ACC112 (cell line): ENCODE results near the gene DIDO1.
"Not testable (repeated sequence)": the region's sequence is repeated elsewhere in the genome, so short reads cannot be mapped to it uniquely, and the experiment has no call there.

Source experiments
- H2AFZ ChIP-seq: fragments of 200-600 bp; sonication (generic); one replicate; pipeline ENCODE4 v1.6.0; 2017; ENCODE audit warnings: antibody characterized with exemption, low read length; ENCODE audit not compliant: unreplicated experiment
- H3K27ac ChIP-seq: fragments of 200-600 bp; sonication (generic); 2 replicates; pipeline ENCODE4 v1.5.1; 2014; ENCODE audit warnings: low read depth, mild to moderate bottlenecking, antibody characterized with exemption, low read length, moderate library complexity
- H3K27me3 ChIP-seq: fragments of 200-600 bp; sonication (generic); 2 replicates; pipeline ENCODE4 v1.6.1; 2014; ENCODE audit warnings: mild to moderate bottlenecking, antibody characterized with exemption, low read length, moderate library complexity, mixed read lengths; ENCODE audit not compliant: insufficient read depth
- H3K36me3 ChIP-seq: fragments of 200-600 bp; sonication (generic); 2 replicates; pipeline ENCODE4 v1.6.1; 2016; ENCODE audit warnings: mild to moderate bottlenecking, antibody characterized with exemption, low read length, moderate library complexity, mixed read lengths; ENCODE audit not compliant: insufficient read depth
- H3K4me1 ChIP-seq: fragments of 200-600 bp; sonication (generic); one replicate; pipeline ENCODE4 v1.6.1; 2016; ENCODE audit warnings: low read length, mixed read lengths; ENCODE audit not compliant: insufficient read depth, unreplicated experiment, control insufficient read depth
- H3K4me3 ChIP-seq: fragments of 200-600 bp; sonication (generic); 2 replicates; pipeline ENCODE4 v1.5.1; 2014; ENCODE audit warnings: mild to moderate bottlenecking, low read depth, low read length
- H3K79me2 ChIP-seq: fragments of 200-600 bp; sonication (generic); one replicate; pipeline ENCODE4 v1.6.0; 2016; ENCODE audit warnings: low read length; ENCODE audit not compliant: control insufficient read depth, unreplicated experiment, insufficient read depth

The DIDO1 gene

DNA sequence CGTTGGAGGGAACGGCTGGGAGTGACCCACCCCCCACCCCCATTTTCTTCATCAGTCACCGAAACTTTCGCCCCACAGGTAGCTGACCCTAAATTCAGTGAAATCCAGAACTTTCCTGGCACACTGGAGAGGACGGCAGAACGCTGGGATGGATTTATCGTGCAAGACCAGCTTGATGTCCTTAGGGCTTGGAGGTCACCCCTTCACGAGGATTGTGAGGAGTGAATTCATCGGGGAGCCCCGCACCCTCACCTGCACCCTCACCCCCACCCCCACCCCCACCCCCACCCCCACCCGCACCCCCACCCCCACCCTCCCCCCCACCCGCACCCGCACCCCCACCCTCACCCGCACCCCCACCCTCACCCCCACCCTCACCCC, 51.4 kb downstream of the DIDO1 start:
- H3K4me1 ChIP-seq: peaks cover 6% of the 10 kb centered on the region
- no peak overlapping the region for H3K27ac ChIP-seq
- H3K4me3 ChIP-seq: no peak overlapping the region

DNA sequence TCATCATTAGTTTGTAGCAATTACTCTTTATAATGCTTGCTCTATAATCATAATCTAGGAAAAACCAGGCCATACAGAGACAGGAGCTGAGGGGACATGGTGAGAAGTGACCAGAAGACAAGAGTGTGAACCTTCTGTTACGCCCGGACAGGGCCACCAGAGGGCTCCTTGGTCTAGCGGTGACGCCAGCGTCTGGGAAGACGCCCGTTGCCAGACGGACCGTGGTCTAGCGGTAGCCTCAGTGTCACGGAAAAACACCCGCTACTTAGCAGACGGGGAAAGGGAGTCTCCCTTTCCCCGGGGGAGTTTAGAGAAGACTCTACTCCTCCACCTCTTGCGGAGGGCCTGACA, 52.6 kb downstream of the DIDO1 start:
- H3K27ac ChIP-seq, H3K4me1 ChIP-seq, H3K36me3 ChIP-seq, H3K4me3 ChIP-seq, H3K27me3 ChIP-seq, H2AFZ ChIP-seq, H3K79me2 ChIP-seq: not testable (repeated sequence)

More for the DNA sequence above, 51.4 kb downstream of the DIDO1 start:
- no peaks in the 10 kb centered on the region for H3K79me2 ChIP-seq
- H2AFZ ChIP-seq: no peak overlapping the region
- no peaks in the 10 kb centered on the region for H3K36me3 ChIP-seq
- no peaks in the 10 kb centered on the region for H3K27me3 ChIP-seq

DNA sequence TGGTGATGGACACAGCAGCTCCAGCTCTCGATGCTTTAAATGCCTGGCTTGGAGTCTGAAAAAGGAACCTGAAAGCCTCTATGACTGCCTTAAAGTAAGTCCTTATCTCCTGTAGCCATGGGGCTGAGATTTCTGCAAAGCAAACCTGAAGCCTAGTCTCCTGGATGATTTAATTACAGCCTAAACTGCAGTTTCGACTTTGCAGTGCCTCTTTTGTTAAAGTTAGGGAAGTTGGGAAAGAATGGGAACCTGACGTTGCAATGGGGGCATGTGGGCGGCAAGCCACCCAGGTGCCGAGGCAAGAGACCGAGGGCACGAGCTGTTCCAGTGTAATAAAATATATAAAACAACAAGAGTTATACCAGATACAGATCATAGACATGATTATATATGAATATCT, 53.0 kb downstream of the DIDO1 start:
- no peak overlapping the region for H2AFZ ChIP-seq
- H3K27ac ChIP-seq: no peak overlapping the region
- no peak overlapping the region for H3K4me3 ChIP-seq
- no peaks in the 10 kb centered on the region for H3K27me3 ChIP-seq
- H3K36me3 ChIP-seq: no peaks in the 10 kb centered on the region
- H3K79me2 ChIP-seq: no peaks in the 10 kb centered on the region
- peaks cover 6% of the 10 kb centered on the region for H3K4me1 ChIP-seq

DNA sequence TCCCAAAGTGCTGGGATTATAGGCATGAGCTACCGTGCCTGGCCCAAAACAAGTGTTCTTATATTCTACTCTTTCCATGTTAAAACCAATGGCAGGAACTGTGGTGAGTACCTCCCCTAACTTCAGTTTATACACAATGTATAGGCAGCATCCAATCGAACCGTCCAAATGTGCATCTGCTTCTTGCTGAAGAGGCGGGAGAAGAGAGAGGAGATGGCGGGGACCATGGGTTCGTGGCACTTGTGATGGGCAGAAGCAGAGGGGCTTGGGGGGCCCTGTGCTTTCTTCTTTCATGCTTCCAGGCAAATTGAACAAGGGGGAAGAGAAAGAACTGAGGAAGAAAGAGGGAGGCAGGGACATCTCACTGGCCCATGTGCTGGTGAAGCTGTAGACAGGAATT, 53.4 kb downstream of the DIDO1 start:
- H3K4me3 ChIP-seq: no peak overlapping the region
- no peaks in the 10 kb centered on the region for H3K36me3 ChIP-seq
- H2AFZ ChIP-seq: no peak overlapping the region
- H3K27ac ChIP-seq: no peak overlapping the region
- H3K4me1 ChIP-seq: peaks cover 6% of the 10 kb centered on the region
- no peaks in the 10 kb centered on the region for H3K27me3 ChIP-seq
- no peaks in the 10 kb centered on the region for H3K79me2 ChIP-seq

DNA sequence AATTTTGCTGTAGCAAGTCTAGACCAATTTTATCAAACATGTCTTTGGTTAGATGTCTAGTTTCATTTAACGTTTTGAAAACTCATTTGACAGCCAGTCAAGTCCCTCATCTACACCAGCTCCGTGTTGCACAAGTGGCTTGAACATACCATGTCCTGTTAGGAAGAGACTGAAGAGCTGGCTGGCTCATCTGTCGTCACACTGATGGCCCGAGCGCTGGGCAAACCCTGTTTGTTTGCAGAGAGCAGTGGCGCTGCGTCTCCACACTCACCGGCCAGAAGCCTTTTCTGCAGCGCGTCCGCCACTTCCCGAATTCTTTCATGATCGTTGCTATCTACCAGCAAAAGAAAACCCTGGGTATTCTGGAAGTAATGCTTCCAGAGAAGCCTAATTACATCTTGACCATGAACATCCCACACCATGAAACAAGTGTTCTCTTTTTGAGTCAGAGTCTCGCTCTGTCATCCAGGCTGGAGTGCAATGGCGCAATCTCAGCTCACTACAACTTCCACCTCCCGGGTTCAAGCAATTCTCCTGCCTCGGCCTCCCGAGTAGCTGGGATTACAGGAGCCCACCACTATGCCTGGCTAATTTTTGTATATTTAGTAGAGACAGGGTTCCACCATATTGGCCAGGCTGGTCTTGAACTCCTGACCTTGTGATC, 54.0 kb downstream of the DIDO1 start:
- no peaks in the 10 kb centered on the region for H3K27me3 ChIP-seq
- H3K4me3 ChIP-seq: no peak overlapping the region
- H3K4me1 ChIP-seq: peaks cover 6% of the 10 kb centered on the region
- no peak overlapping the region for H3K27ac ChIP-seq
- H3K36me3 ChIP-seq: no peaks in the 10 kb centered on the region
- no peak overlapping the region for H2AFZ ChIP-seq
- H3K79me2 ChIP-seq: no peaks in the 10 kb centered on the region

DNA sequence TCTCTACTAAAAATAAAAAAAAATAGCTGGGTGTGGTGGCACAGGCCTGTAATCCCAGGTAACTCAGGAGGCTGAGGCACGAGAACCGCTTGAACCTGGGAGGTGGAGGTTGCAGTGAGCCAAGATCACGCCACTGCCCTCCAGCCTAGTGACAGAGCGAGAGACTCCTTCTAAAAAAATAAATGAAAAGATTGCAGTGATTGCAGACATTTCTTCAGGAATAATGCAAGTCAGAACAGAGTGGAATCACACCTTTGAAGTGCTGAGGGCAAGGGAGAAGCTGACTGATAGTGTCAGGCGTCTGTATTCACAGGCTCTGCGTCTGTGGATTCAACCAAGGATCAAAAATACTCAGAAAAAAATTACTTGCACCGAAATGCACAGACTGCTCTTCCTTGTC, 62.1 kb downstream of the DIDO1 start:
- H2AFZ ChIP-seq: no peak overlapping the region
- no peaks in the 10 kb centered on the region for H3K27me3 ChIP-seq
- no peaks in the 10 kb centered on the region for H3K36me3 ChIP-seq
- no peak overlapping the region for H3K27ac ChIP-seq
- no peak overlapping the region for H3K4me3 ChIP-seq
- peaks cover 16% of the 10 kb centered on the region for H3K79me2 ChIP-seq
- H3K4me1 ChIP-seq: peaks cover 2% of the 10 kb centered on the region

DNA sequence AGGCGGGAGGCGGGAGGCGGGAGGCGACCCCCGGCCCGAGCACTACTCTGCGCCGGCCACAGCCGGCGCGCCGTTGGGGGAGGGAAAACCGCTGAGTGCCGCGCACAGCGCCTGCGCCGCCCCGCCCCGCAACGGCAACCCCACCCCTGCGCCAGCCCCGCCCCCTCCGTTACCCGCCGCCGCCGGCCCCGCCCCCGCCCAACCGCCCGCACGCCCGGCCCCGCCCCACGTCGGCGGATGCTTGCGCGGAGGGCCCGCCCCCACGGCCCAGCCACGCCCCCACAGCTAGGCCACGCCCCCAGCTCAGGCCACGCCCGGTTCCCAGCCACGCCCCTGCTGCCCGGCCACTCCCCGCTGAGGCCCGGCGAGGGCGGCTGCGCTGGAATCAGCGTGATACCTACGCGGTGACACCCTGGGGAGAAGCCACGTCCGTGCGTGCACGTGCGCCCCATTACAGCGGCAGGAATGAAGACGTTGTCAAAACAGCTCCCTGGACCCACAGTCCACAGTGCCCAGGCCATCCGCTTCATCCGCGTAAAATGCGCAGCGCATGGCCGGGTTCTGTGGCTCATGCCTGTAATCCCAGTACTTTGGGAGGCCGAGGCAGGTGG, 64.5 kb downstream of the DIDO1 start, which contains the start of gene TCFL5:
Gene TCFL5 (minus strand): TSS at position 97 of the 611 bp plus-strand sequence. CDS start 152 bp downstream, outside the sequence.
- Histone ChIP-seq H3K27ac (no peak within 1 kb of the TSS), H3K79me2 (peaks cover 25% of the 10 kb centered on the region), H2AFZ (peak within 1 kb of the TSS; percentile 54), H3K4me3 (peak within 1 kb of the TSS; percentile 74), H3K27me3 (no peaks in the 10 kb centered on the region), H3K4me1 (peaks cover 2% of the 10 kb centered on the region), H3K36me3 (peaks cover 2% of the 10 kb centered on the region; the same call in 1 of the 2 replicates)

DNA sequence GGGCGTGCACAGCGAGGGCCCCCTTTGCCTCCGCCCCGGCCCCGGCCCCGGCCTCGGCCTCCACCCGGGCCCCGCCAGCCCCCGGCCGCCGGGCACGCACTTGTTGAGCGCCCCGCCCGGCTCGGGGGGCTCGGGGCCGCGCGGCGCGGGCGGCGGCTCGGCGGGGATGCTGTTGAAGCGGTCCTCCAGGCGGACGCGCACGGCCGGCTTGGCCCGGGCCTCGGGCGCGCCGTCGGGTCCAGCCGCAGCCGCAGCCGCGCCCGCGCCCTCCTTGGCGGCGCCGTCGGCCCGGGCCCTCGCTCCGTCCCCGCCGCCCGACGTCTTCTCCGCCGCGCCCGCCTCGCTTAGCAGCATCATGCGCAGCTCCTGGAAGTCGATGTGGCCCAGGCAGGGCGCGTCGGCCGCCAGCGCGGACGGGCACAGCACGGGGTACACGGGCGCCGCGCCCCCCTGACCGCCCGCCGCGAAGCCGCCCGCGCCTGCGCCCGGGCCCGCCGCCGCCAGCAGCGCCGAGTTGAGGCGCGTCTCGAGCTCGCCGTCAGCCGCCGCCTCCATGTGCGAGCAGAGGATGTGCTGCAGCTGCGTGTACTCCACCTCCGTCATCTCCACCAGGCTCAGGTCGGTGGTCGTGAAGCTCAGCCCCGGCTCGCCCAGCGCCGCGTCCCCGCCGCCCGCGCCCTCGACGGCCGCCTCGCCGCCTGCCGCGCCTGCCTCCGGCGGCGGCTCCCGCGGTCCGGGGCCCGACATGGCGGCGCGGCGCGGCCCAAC, 65.2 kb downstream of the DIDO1 start:
- Histone ChIP-seq H2AFZ (peak overlapping the region; percentile 54), H3K79me2 (peaks cover 25% of the 10 kb centered on the region), H3K4me1 (peaks cover 2% of the 10 kb centered on the region), H3K27ac (no peak overlapping the region), H3K27me3 (no peaks in the 10 kb centered on the region), H3K4me3 (peak overlapping the region; percentile 74), H3K36me3 (peaks cover 4% of the 10 kb centered on the region; the same call in 1 of the 2 replicates)

DNA sequence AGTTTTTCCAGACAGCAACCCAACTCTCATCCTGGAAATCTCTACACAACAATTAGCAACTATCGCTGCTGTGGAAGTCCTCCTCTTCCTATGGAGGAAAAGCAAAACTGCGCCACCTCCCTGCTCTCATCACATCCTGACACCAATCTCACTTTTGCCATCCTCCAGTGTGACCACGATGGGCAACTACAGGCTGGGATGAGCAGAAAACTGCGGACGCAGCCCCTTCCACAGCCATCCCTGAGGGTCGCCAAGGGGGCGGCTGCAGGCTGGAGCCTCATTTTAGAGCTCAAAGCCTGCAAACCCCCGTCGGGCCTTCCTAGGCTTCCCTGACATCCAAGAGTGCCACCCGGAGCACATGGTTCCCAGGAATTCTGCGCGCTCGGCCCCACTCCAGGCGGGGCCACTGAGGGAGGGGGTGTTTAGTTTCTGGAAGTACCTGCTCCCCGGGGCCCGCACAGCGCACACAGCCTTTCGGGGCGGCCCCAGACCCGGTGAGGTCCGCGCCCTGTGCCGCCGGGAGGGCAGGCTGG, 65.8 kb downstream of the DIDO1 start:
- Histone ChIP-seq H3K27me3 (no peaks in the 10 kb centered on the region), H2AFZ (no peak overlapping the region), H3K27ac (no peak overlapping the region), H3K36me3 (peaks cover 4% of the 10 kb centered on the region; the same call in 1 of the 2 replicates), H3K79me2 (peaks cover 25% of the 10 kb centered on the region), H3K4me3 (peak overlapping the region; percentile 74), H3K4me1 (peaks cover 2% of the 10 kb centered on the region)

DNA sequence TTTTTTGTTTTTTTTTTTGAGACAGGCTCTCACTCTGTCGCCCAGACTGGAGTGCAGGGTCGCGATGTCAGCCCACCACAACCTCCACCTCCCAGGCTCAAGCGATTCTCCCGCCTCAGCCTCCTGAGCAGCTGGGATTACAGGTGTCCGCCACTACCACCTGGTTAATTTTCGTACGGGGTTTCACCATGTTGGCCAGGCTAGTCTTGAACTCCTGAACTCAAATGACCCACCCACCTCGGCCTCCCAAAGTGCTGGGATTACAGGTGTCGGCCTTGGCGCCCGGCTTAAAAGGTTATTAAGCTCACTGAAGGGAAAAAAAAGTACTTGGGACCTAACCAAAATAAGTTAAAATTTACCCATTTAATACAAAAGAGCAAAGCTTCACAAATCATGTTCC, 66.6 kb downstream of the DIDO1 start:
- Histone ChIP-seq H3K4me3 (peak overlapping the region; percentile 74), H3K4me1 (peaks cover 2% of the 10 kb centered on the region), H3K27me3 (no peaks in the 10 kb centered on the region), H2AFZ (no peak overlapping the region), H3K36me3 (peaks cover 8% of the 10 kb centered on the region), H3K79me2 (peaks cover 25% of the 10 kb centered on the region), H3K27ac (no peak overlapping the region)
